Neutrophil (primary cell): Measurements from ENCODE around the gene ZNF18.

Experiments
- H3K27ac ChIP-seq: fragments of 200-600 bp; sonication (generic); 2 replicates; pipeline ENCODE4 v1.5.1; 2016; ENCODE audit warnings: mild to moderate bottlenecking, moderate library complexity
- H3K27me3 ChIP-seq: fragments of 200-600 bp; sonication (generic); 2 replicates; pipeline ENCODE4 v1.6.0; 2016; ENCODE audit warnings: mild to moderate bottlenecking
- H3K36me3 ChIP-seq: fragments of 200-600 bp; sonication (generic); 2 replicates; pipeline ENCODE4 v1.5.1; 2017
- H3K4me1 ChIP-seq, 2 experiments: fragments of 200-600 bp in 1 of 2; sonication (generic) in 1 of 2; 1 replicate in 1 of 2; 2 replicates in 1 of 2; pipeline versions ENCODE4 v1.5.1 to v1.6.1; 2013 to 2016; ENCODE audit warnings: low read depth in 1 of 2, low read length in 1 of 2, mild to moderate bottlenecking in 1 of 2, moderate library complexity in 1 of 2; ENCODE audit not compliant: control insufficient read depth in 1 of 2, insufficient read depth in 1 of 2
- H3K4me3 ChIP-seq, 2 experiments: fragments of 200-600 bp in 1 of 2; sonication (generic) in 1 of 2; 1 replicate in 1 of 2; 2 replicates in 1 of 2; pipeline ENCODE4 v1.5.1; 2013 to 2016; ENCODE audit warnings: low read depth in 1 of 2, low read length in 1 of 2, mild to moderate bottlenecking in 1 of 2, moderate library complexity in 1 of 2
- H3K9me3 ChIP-seq: fragments of 200-600 bp; sonication (generic); 2 replicates; pipeline ENCODE4 v1.5.1; 2016
- TF ChIP-seq, protein P1 (sequence below): fragments of 200-600 bp; sonication (generic); IDR thresholded peaks from 2 replicates; pipeline ENCODE4 v1.5.1; 2016; ENCODE audit warnings: antibody characterized with exemption

The ZNF18 gene

GRCh38 chr17:11997972-11998233, 628 bp upstream of the ZNF18 start:
- TF ChIP-seq, protein P1, sequence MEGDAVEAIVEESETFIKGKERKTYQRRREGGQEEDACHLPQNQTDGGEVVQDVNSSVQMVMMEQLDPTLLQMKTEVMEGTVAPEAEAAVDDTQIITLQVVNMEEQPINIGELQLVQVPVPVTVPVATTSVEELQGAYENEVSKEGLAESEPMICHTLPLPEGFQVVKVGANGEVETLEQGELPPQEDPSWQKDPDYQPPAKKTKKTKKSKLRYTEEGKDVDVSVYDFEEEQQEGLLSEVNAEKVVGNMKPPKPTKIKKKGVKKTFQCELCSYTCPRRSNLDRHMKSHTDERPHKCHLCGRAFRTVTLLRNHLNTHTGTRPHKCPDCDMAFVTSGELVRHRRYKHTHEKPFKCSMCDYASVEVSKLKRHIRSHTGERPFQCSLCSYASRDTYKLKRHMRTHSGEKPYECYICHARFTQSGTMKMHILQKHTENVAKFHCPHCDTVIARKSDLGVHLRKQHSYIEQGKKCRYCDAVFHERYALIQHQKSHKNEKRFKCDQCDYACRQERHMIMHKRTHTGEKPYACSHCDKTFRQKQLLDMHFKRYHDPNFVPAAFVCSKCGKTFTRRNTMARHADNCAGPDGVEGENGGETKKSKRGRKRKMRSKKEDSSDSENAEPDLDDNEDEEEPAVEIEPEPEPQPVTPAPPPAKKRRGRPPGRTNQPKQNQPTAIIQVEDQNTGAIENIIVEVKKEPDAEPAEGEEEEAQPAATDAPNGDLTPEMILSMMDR, result no peak
- Histone ChIP-seq H3K27ac (peak overlapping the region; percentile 98), H3K4me3 (peak overlapping the region; percentile 65 to 82), H3K4me1 (peaks cover 43 to 49% of the 10 kb centered on the region in 2 experiments), H3K9me3 (no peaks in the 10 kb centered on the region), H3K36me3 (no peaks in the 10 kb centered on the region), H3K27me3 (no peaks in the 10 kb centered on the region)

GRCh38 chr17:11996722-11997146, 541 bp downstream of the ZNF18 start:
- H3K4me3 ChIP-seq, result peak overlapping the region; percentile 65 to 82

GRCh38 chr17:11991461-11991860, 5.8 kb downstream of the ZNF18 start:
- H3K4me3 ChIP-seq, result no peak overlapping the region
- no peaks in the 10 kb centered on the region for H3K9me3 ChIP-seq
- no peaks in the 10 kb centered on the region for H3K27me3 ChIP-seq
- TF ChIP-seq, protein P1, result no peak
- peaks cover 5 to 7% of the 10 kb centered on the region in 2 experiments for H3K4me1 ChIP-seq
- H3K27ac ChIP-seq, result no peak overlapping the region
- H3K36me3 ChIP-seq, result peaks cover 37% of the 10 kb centered on the region

More at GRCh38 chr17:11996722-11997146, 541 bp downstream of the ZNF18 start:
- Histone ChIP-seq H3K9me3 (no peaks in the 10 kb centered on the region), H3K36me3 (peaks cover 9% of the 10 kb centered on the region), H3K4me1 (peaks cover 43 to 49% of the 10 kb centered on the region in 2 experiments), H3K27me3 (no peaks in the 10 kb centered on the region), H3K27ac (peak overlapping the region; percentile 98)
- TF ChIP-seq, protein P1, result no peak

DNA sequence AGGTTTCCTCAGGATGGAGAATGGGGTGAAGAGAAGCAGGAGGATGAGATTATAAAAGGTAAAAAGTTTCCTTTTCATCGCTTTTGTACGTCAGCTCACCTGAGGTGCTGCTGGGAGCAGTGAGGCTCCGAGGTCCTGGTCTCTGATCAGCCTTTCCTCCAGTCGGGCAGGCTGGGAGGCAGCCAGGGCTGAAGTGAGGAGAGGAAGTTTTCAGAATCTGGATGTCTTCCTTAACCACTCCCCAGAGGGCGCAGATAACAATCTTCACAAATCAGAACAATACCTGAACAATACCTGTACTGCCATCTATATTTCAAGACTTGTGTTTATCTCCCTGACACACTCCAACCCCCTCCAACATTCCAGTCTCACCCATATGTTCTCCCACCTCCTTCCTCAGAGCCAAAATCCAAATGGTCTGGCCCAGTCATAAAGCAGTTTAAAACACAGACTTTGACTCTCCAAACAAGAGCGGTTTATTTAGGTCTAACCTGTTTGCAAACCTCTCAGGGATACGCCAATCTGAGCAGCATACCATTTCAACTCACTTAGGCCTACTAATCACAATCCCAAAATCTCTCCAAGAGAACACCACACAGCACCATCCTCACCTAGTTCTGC, 6.8 kb downstream of the ZNF18 start:
- H3K36me3 ChIP-seq, result peaks cover 44% of the 10 kb centered on the region
- TF ChIP-seq, protein P1, result no peak

DNA sequence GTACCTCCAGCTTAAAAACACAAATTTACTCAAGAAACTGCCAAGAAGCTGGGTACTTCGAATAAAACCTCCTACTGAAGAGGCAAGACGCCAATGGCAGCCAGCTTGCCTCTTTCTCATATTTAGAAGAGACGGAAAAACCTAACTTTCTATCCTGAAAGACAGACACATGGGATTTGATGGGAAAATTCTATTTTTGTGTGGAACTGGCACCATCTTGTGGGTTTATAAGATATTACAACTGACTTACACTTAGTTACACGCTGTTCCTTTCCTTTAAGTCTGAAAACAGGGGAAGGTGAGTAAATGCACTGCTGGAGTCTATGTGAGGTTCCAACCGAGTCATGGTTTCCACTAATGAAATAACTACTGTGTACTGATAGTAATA, 10.3 kb downstream of the ZNF18 start:
- H3K4me1 ChIP-seq, result no peaks in the 10 kb centered on the region
- H3K9me3 ChIP-seq, result no peaks in the 10 kb centered on the region
- H3K27me3 ChIP-seq, result no peaks in the 10 kb centered on the region
- TF ChIP-seq, protein P1, result peak; percentile 33
- peaks cover 61% of the 10 kb centered on the region for H3K36me3 ChIP-seq
- no peak overlapping the region for H3K4me3 ChIP-seq
- no peak overlapping the region for H3K27ac ChIP-seq

More for the DNA sequence above, 6.8 kb downstream of the ZNF18 start:
- Histone ChIP-seq H3K27ac (peak overlapping the region; percentile 7), H3K9me3 (no peaks in the 10 kb centered on the region), H3K27me3 (no peaks in the 10 kb centered on the region), H3K4me1 (no peaks in the 10 kb centered on the region), H3K4me3 (no peak overlapping the region)
